Gastroesophageal sphincter (tissue), 4 donors: ENCODE results near the gene CIB2. TPM values are rescaled to one million over a fixed set of nuclear protein-coding genes. Genes with fewer than 3 reads are reported as not detected.

Experiments
- ATAC-seq: fragments of 150-250 bp; one replicate; pipeline ENCODE4 v1.9.1; 2016; ENCODE audit warnings: mild to moderate bottlenecking, moderate library complexity
- H3K27ac ChIP-seq, 4 donors: fragments of 200-600 bp; sonication (generic) in 3 of 4; 1 replicate in 3 of 4; 2 replicates in 1 of 4; pipeline ENCODE4 v1.5.1; 2016 to 2019
- H3K27me3 ChIP-seq: fragments of 200-600 bp; sonication (generic); one replicate; pipeline ENCODE4 v1.5.1; 2019
- H3K36me3 ChIP-seq, 2 donors: fragments of 200-600 bp; sonication (generic); one replicate each; pipeline ENCODE4 v1.5.1; 2019; ENCODE audit warnings: control low read depth in 1 of 2
- H3K4me1 ChIP-seq, 3 donors: fragments of 200-600 bp; sonication (generic); 1 replicate in 2 of 3; 2 replicates in 1 of 3; pipeline ENCODE4 v1.5.1; 2016 to 2019; ENCODE audit warnings: control low read depth in 2 of 3
- H3K4me3 ChIP-seq, 2 donors: fragments of 200-600 bp; sonication (generic); one replicate each; pipeline ENCODE4 v1.5.1; 2019; ENCODE audit warnings: mild to moderate bottlenecking in 1 of 2, moderate library complexity in 1 of 2
- H3K9me3 ChIP-seq, 3 donors: fragments of 200-600 bp; sonication (generic); one replicate each; pipeline ENCODE4 v1.5.1; 2017 to 2019; ENCODE audit warnings: control low read depth in 2 of 3
- EP300 ChIP-seq: sonication (generic); formaldehyde crosslinking; IDR thresholded peaks from one replicate; pipeline ENCODE4 v1.6.1; 2017; ENCODE audit warnings: antibody characterized with exemption, mild to moderate bottlenecking
- POLR2A ChIP-seq, 2 donors: fragments of 450-650 bp; IDR thresholded peaks; one replicate each; pipeline ENCODE4 v1.6.1; 2017; ENCODE audit warnings: antibody characterized with exemption in 2 of 2, mild to moderate bottlenecking in 2 of 2, moderate library complexity in 1 of 2
- POLR2AphosphoS5 ChIP-seq: sonication (generic); formaldehyde crosslinking; IDR thresholded peaks from one replicate; pipeline ENCODE4 v1.6.1; 2017; ENCODE audit warnings: antibody characterized with exemption
- WGBS, 2 donors: methylation state at CpG; one replicate each; pipeline ENCODE4 v1.1.5; 2018; ENCODE audit warnings: low coverage in 1 of 2; 5-methylcytosine and 5-hydroxymethylcytosine counted together
- total RNA-seq, 4 donors: library from RNA; depleted of rRNA; stranded (reverse); fragments of >200 nt; gene quantifications; one replicate each; pipeline ENCODE4 v1.1.0, GENCODE V29; 2016
- TF ChIP-seq, protein P1 (sequence below), 4 experiments: fragments of 200-600 bp in 2 of 4; fragments of 450-650 bp in 2 of 4; sonication (generic) in 1 of 4; IDR thresholded peaks; one replicate each; pipeline ENCODE4 v1.5.1; 2017 to 2019; ENCODE audit warnings: antibody characterized with exemption in 4 of 4, mild to moderate bottlenecking in 2 of 4, moderate library complexity in 2 of 4

CIB2 gene
- total RNA-seq, 4 donors from 2014 or later, result 3.0 to 17.4 (median 8.8) TPM

DNA sequence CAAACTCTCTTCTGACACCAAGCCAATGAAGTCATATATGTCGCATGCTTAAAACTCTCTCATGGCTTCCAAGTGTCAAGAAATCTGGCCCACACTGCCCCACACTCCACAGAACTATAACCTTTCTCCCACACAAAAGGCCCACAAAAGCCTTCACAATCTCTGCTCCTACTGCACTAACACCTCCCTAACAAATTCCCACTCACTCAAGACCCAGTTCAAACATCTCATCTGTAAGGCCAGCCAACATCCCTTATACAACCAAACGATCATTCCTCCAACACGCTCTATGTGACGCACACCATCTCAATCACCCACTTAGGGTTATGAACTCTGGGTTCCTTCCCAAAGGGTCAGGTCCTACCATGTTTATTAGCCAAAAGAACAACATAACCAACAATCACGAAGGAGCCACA lies 67.3 kb downstream of the CIB2 start:
- 46 to 63% methylated on average over 5 of the region's 5 CpGs for WGBS, 2 donors
- ATAC-seq, result no peak
- peaks cover 27 to 98% (median 78%) of the 10 kb centered on the region in 3 donors for H3K4me1 ChIP-seq

DNA sequence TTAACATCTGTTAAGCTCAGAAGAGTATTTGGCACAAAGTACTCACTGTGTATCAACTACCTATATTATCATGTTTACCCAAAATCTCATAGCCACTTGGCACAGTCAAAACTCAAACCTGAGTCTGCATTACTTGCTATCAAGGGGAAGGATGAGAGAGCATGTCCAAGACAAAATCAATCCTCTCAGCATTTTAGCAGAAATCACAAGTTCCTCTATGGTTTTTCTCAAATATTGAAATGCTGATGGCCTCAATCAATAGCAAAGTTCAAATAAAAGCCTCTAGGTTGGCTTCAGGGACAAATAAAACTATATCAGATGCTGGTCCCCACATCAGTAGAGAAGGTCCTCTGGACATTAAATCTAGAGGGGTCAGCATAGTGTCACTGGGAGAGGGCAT lies 68.0 kb downstream of the CIB2 start:
- ATAC-seq, result no peak
- H3K4me1 ChIP-seq, result peaks cover 23 to 98% (median 74%) of the 10 kb centered on the region in 3 donors
- no peaks in the 10 kb centered on the region for H3K27me3 ChIP-seq
- TF ChIP-seq POLR2AphosphoS5 (no peak), EP300 (no peak), POLR2A (IDR thresholded peaks at IDR 0.05) (no peak)
- TF ChIP-seq, protein P1, sequence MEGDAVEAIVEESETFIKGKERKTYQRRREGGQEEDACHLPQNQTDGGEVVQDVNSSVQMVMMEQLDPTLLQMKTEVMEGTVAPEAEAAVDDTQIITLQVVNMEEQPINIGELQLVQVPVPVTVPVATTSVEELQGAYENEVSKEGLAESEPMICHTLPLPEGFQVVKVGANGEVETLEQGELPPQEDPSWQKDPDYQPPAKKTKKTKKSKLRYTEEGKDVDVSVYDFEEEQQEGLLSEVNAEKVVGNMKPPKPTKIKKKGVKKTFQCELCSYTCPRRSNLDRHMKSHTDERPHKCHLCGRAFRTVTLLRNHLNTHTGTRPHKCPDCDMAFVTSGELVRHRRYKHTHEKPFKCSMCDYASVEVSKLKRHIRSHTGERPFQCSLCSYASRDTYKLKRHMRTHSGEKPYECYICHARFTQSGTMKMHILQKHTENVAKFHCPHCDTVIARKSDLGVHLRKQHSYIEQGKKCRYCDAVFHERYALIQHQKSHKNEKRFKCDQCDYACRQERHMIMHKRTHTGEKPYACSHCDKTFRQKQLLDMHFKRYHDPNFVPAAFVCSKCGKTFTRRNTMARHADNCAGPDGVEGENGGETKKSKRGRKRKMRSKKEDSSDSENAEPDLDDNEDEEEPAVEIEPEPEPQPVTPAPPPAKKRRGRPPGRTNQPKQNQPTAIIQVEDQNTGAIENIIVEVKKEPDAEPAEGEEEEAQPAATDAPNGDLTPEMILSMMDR (IDR thresholded peaks at IDR 0.05), result no peak
- peak overlapping the region; percentile 72 to 86 (median 78) for H3K27ac ChIP-seq
- H3K4me3 ChIP-seq, result no peak overlapping the region
- no peaks in the 10 kb centered on the region for H3K36me3 ChIP-seq
- H3K9me3 ChIP-seq, result no peaks in the 10 kb centered on the region

More for the DNA sequence above, 67.3 kb downstream of the CIB2 start:
- Histone ChIP-seq H3K4me3 (no peak overlapping the region), H3K9me3 (no peaks in the 10 kb centered on the region), H3K36me3 (no peaks in the 10 kb centered on the region), H3K27ac (peak overlapping the region; percentile 72 to 86 (median 78)), H3K27me3 (no peaks in the 10 kb centered on the region)
- TF ChIP-seq, protein P1 (IDR thresholded peaks at IDR 0.05), result no peak
- TF ChIP-seq POLR2AphosphoS5, result peak; percentile 34

GRCh38 chr15:78061963-78062427 lies 69.2 kb downstream of the CIB2 start:
- WGBS, 2 donors, result 3 to 16% methylated on average over 3 to 6 of the region's 6 CpGs
- TF ChIP-seq POLR2A (IDR thresholded peaks at IDR 0.05) (no peak), POLR2AphosphoS5 (no peak), EP300 (no peak)
- TF ChIP-seq, protein P1 (IDR thresholded peaks at IDR 0.05), result no peak
- no peaks in the 10 kb centered on the region for H3K9me3 ChIP-seq
- H3K36me3 ChIP-seq, result no peaks in the 10 kb centered on the region
- ATAC-seq, result no peak
- H3K4me3 ChIP-seq, result peak overlapping the region in 1 of 2 donors; percentile 18
- peak overlapping the region in 3 of 4 donors; percentile 62 to 80 (median 75) for H3K27ac ChIP-seq
- H3K4me1 ChIP-seq, result peaks cover 16 to 98% (median 69%) of the 10 kb centered on the region in 3 donors
- H3K27me3 ChIP-seq, result no peaks in the 10 kb centered on the region

- WGBS, 2 donors, result 88 to 94% methylated on average over 3 to 5 of the region's 5 CpGs
- no peaks in the 10 kb centered on the region for H3K9me3 ChIP-seq
- H3K4me3 ChIP-seq, result no peak overlapping the region
- no peaks in the 10 kb centered on the region for H3K27me3 ChIP-seq
- no peak for ATAC-seq
- H3K27ac ChIP-seq, result peak overlapping the region in 2 of 4 donors; percentile 46 to 66
- no peak for TF ChIP-seq POLR2AphosphoS5
- no peak for TF ChIP-seq EP300
- H3K4me1 ChIP-seq, result peaks cover 8 to 98% (median 74%) of the 10 kb centered on the region in 3 donors
- no peaks in the 10 kb centered on the region for H3K36me3 ChIP-seq
Measured at GRCh38 chr15:78060232-78060631, 71.0 kb downstream of the CIB2 start.

DNA sequence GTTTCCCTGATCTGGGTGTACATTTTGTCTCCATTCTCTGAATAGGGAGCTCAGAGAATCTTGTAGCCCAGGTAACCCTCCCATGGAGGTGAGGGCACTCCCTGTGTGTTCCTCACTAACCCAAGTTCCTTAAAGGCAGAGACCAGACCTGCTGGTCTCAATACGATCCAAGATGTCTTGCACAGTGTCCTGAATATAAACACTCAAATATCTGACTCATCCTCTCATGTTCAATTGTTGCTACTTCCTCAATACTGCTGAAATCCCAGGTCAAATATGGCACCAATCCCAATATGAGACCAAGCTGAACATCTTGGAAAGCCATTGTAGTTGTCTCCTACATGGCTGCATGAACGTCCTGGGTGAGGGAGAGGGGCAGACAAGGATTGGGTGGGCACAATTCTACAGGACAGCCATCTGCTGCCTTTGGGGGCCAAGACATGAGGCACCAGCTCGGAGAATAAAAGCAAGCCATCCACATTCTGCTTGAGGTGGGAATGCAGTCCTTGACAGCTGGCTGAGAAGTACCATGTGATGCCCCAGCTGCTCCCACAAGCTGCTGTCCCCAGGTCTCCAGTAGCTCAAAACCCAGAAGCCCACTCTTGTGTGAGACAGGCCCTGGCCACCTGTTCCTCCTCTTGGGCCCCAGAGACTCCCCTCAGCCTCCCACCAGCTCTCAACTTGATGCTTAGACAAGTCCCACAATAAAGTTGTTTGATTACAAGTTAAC lies 72.0 kb downstream of the CIB2 start:
- TF ChIP-seq EP300, result no peak
- TF ChIP-seq, protein P1 (IDR thresholded peaks at IDR 0.05), result no peak
- TF ChIP-seq POLR2AphosphoS5, result no peak
- no peak for TF ChIP-seq POLR2A (IDR thresholded peaks at IDR 0.05)
- Histone ChIP-seq H3K27ac (peak overlapping the region in 3 of 4 donors; percentile 46 to 66 (median 54)), H3K4me1 (peaks cover 0 to 98% (median 68%) of the 10 kb centered on the region in 3 donors)

More for the DNA sequence above, 72.0 kb downstream of the CIB2 start:
- Histone ChIP-seq H3K36me3 (no peaks in the 10 kb centered on the region), H3K27me3 (no peaks in the 10 kb centered on the region), H3K9me3 (no peaks in the 10 kb centered on the region), H3K4me3 (no peak overlapping the region)
- WGBS, 2 donors, result 60% methylated on average over 1 of the region's 3 CpGs; no CpG with 5 or more reads in 1 of the 2 donors
- ATAC-seq, result no peak
